HFF-Myc (cell line): Measurements from ENCODE around the gene GYS2.

ENCODE experiments used
- DNase-seq: peaks from one replicate; pipeline ENCODE4 v3.0.0-alpha.2; 2011; ENCODE audit warnings: low read depth; ENCODE audit errors: extremely low read depth
- H3K4me3 ChIP-seq: replicated peaks from 2 replicates; pipeline ENCODE4 v1.5.1; 2011; ENCODE audit warnings: low read depth, mild to moderate bottlenecking, control low read depth, low read length
- CTCF ChIP-seq: IDR thresholded peaks from 2 replicates; pipeline ENCODE4 v1.5.1; 2012; ENCODE audit warnings: mild to moderate bottlenecking, low read depth, low read length, control low read depth; ENCODE audit errors: missing control alignments

The GYS2 gene

GRCh38 chr12:21559855-21560569 lies 44.6 kb downstream of the GYS2 start:
- DNase-seq = no peak
- no peak overlapping the region for H3K4me3 ChIP-seq
- TF ChIP-seq CTCF = no peak

- no peak for DNase-seq
- H3K4me3 ChIP-seq = no peak overlapping the region
- no peak for TF ChIP-seq CTCF
Measured at GRCh38 chr12:21558100-21558679, 46.5 kb downstream of the GYS2 start.

GRCh38 chr12:21553329-21553675 lies 51.3 kb downstream of the GYS2 start:
- no peak for TF ChIP-seq CTCF
- no peak for DNase-seq
- H3K4me3 ChIP-seq = no peak overlapping the region

- TF ChIP-seq CTCF = no peak
- DNase-seq = no peak
- no peak overlapping the region for H3K4me3 ChIP-seq
Measured at GRCh38 chr12:21552635-21553328, 51.9 kb downstream of the GYS2 start.

GRCh38 chr12:21551841-21552465 lies 52.7 kb downstream of the GYS2 start:
- no peak for TF ChIP-seq CTCF

GRCh38 chr12:21547437-21547836 lies 57.2 kb downstream of the GYS2 start:
- no peak for TF ChIP-seq CTCF
- H3K4me3 ChIP-seq = no peak overlapping the region
- no peak for DNase-seq

More at GRCh38 chr12:21551841-21552465, 52.7 kb downstream of the GYS2 start:
- no peak for DNase-seq
- H3K4me3 ChIP-seq = no peak overlapping the region
